ENCODE results near the gene CD69. TPM values are rescaled to one million over a fixed set of nuclear protein-coding genes. Genes with fewer than 3 reads are reported as not detected.

CD69 gene
- polyA plus RNA-seq, 1 donor from 2014 or later: 0.72 TPM

GRCh38 chr12:9757433-9758025 is 3.2 kb downstream of the CD69 start:
- H4K20me1 ChIP-seq (ENCODE audit: insufficient read depth): no peaks in the 10 kb centered on the region
- H2AFZ ChIP-seq (ENCODE audit: low read depth, low read length): no peak overlapping the region
- no peaks in the 10 kb centered on the region for H3K9me3 ChIP-seq (ENCODE audit: low read length)
- H3F3A ChIP-seq (ENCODE audit: insufficient read depth, low read length, poor library complexity, severe bottlenecking): peaks cover 7% of the 10 kb centered on the region
- TF ChIP-seq CTCF (IDR thresholded peaks at IDR 0.05; ENCODE audit: poor library complexity, severe bottlenecking): no peak
- no peak for TF ChIP-seq SMC3 (conservative IDR thresholded peaks at IDR 0.05; ENCODE audit: poor library complexity)
- TF ChIP-seq EZH2 (IDR thresholded peaks at IDR 0.05; ENCODE audit: borderline replicate concordance, insufficient read depth, low read length, poor library complexity, severe bottlenecking): no peak
- TF ChIP-seq, protein P1, sequence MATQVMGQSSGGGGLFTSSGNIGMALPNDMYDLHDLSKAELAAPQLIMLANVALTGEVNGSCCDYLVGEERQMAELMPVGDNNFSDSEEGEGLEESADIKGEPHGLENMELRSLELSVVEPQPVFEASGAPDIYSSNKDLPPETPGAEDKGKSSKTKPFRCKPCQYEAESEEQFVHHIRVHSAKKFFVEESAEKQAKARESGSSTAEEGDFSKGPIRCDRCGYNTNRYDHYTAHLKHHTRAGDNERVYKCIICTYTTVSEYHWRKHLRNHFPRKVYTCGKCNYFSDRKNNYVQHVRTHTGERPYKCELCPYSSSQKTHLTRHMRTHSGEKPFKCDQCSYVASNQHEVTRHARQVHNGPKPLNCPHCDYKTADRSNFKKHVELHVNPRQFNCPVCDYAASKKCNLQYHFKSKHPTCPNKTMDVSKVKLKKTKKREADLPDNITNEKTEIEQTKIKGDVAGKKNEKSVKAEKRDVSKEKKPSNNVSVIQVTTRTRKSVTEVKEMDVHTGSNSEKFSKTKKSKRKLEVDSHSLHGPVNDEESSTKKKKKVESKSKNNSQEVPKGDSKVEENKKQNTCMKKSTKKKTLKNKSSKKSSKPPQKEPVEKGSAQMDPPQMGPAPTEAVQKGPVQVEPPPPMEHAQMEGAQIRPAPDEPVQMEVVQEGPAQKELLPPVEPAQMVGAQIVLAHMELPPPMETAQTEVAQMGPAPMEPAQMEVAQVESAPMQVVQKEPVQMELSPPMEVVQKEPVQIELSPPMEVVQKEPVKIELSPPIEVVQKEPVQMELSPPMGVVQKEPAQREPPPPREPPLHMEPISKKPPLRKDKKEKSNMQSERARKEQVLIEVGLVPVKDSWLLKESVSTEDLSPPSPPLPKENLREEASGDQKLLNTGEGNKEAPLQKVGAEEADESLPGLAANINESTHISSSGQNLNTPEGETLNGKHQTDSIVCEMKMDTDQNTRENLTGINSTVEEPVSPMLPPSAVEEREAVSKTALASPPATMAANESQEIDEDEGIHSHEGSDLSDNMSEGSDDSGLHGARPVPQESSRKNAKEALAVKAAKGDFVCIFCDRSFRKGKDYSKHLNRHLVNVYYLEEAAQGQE (IDR thresholded peaks at IDR 0.05; ENCODE audit: borderline replicate concordance): no peak
- no peak for TF ChIP-seq MXI1 (conservative IDR thresholded peaks at IDR 0.05; ENCODE audit: poor library complexity, severe bottlenecking)
- TF ChIP-seq RAD21 (conservative IDR thresholded peaks at IDR 0.05): no peak
- no peak for TF ChIP-seq POLR2AphosphoS5 (IDR thresholded peaks at IDR 0.05)
- TF ChIP-seq TAF1 (IDR thresholded peaks at IDR 0.05; ENCODE audit: low read depth): no peak
- TF ChIP-seq EP300 (conservative IDR thresholded peaks at IDR 0.05; ENCODE audit: poor library complexity, severe bottlenecking): no peak
- no peaks in the 10 kb centered on the region for H3K79me2 ChIP-seq (replicated peaks; ENCODE audit: insufficient read depth, low read length)
- no peak overlapping the region for H3K27ac ChIP-seq (ENCODE audit: low read length)
- no peaks in the 10 kb centered on the region for H3K27me3 ChIP-seq (ENCODE audit: insufficient read depth, low read depth, low read length)
- no peak overlapping the region for H3K4me2 ChIP-seq (ENCODE audit: low read length)
- no peaks in the 10 kb centered on the region for H3K36me3 ChIP-seq (ENCODE audit: insufficient read depth, low read length)
- no peak overlapping the region for H3K9ac ChIP-seq (ENCODE audit: low read length)
- H3K4me3 ChIP-seq (ENCODE audit: low read length): no peak overlapping the region
- no peaks in the 10 kb centered on the region for H3K9me2 ChIP-seq (ENCODE audit: insufficient read depth, low read length)

DNA sequence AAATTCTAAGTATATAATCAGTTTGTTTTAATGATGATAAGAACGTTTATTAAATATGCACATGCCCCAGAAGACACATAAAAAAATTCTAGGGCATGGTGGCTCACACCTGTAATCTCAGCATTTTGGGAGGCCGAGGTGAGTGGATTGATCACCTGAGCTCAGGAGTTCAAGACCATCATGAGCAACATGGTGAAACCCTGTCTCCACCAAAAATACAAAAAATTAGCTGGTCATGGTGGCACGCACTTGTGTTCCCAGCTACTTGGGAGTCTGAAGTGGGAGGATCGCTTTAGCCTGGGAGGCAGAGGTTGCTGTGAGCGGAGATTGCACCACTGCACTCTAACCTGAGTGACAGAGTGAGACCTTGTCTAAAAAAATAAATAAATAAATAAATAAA is 4.0 kb downstream of the CD69 start:
- Histone ChIP-seq H3K4me2 (ENCODE audit: low read length) (no peak overlapping the region), H3K9me2 (ENCODE audit: insufficient read depth, low read length) (no peaks in the 10 kb centered on the region), H3F3A (ENCODE audit: insufficient read depth, low read length, poor library complexity, severe bottlenecking) (peaks cover 7% of the 10 kb centered on the region), H3K4me3 (ENCODE audit: low read length) (no peak overlapping the region), H3K36me3 (ENCODE audit: insufficient read depth, low read length) (no peaks in the 10 kb centered on the region), H3K79me2 (replicated peaks; ENCODE audit: insufficient read depth, low read length) (no peaks in the 10 kb centered on the region), H3K9me3 (ENCODE audit: low read length) (no peaks in the 10 kb centered on the region), H3K27me3 (ENCODE audit: insufficient read depth, low read depth, low read length) (no peaks in the 10 kb centered on the region), H3K9ac (ENCODE audit: low read length) (no peak overlapping the region), H3K27ac (ENCODE audit: low read length) (no peak overlapping the region), H4K20me1 (ENCODE audit: insufficient read depth) (no peaks in the 10 kb centered on the region), H2AFZ (ENCODE audit: low read depth, low read length) (no peak overlapping the region)
- TF ChIP-seq POLR2AphosphoS5 (IDR thresholded peaks at IDR 0.05): no peak
- no peak for TF ChIP-seq EZH2 (IDR thresholded peaks at IDR 0.05; ENCODE audit: borderline replicate concordance, insufficient read depth, low read length, poor library complexity, severe bottlenecking)
- TF ChIP-seq TAF1 (IDR thresholded peaks at IDR 0.05; ENCODE audit: low read depth): no peak
- no peak for TF ChIP-seq MXI1 (conservative IDR thresholded peaks at IDR 0.05; ENCODE audit: poor library complexity, severe bottlenecking)

Measured in neural cell (in vitro differentiated cells).